Measurements from ENCODE around the gene SURF4. TPM values are rescaled to one million over a fixed set of nuclear protein-coding genes. Genes with fewer than 3 reads are reported as not detected.

SURF4 gene
- total RNA-seq, 1 experiment from 2014 or later: 171 TPM

DNA sequence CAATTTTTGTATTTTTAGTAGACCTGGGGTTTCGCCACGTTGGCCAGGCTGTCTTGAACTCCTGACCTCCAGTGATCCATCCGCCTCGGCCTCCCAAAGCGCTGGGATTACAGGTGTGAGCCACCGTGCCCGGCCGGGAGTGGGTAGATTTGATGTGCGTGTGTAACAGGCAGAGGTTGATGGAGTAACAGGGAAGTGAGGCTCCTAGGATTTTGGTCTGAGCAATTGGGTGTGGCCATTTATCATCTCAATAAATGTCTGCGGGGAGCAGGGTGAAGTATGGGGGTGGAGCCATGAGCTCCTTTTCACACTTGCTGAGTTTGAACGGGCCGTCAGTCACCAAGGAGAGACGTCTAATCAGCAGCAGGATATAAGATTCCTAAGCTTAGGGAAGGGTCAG, 43.1 kb upstream of the SURF4 start:
- Mint-ChIP-seq H3K36me3 (peaks cover 12% of the 10 kb centered on the region), H3K9me3 (no peaks in the 10 kb centered on the region), H3K4me1 (peaks cover 39% of the 10 kb centered on the region), H3K27me3 (ENCODE audit: low read depth) (no peaks in the 10 kb centered on the region), H3K27ac (peak overlapping the region; percentile 80), H3K4me3 (peak overlapping the region; percentile 96)
- DNase-seq (ENCODE audit: low spot score) (no peak), ATAC-seq (no peak)
- TF ChIP-seq ELF4 (CRISPR knock-in tag; IDR thresholded peaks at IDR 0.05; ENCODE audit: low read depth) (no peak), ZNF423 (CRISPR knock-in tag; IDR thresholded peaks at IDR 0.05) (no peak), E2F5 (CRISPR knock-in tag; IDR thresholded peaks at IDR 0.05) (no peak), SMAD4 (CRISPR knock-in tag; IDR thresholded peaks at IDR 0.05) (no peak)
- TF ChIP-seq, protein P1, sequence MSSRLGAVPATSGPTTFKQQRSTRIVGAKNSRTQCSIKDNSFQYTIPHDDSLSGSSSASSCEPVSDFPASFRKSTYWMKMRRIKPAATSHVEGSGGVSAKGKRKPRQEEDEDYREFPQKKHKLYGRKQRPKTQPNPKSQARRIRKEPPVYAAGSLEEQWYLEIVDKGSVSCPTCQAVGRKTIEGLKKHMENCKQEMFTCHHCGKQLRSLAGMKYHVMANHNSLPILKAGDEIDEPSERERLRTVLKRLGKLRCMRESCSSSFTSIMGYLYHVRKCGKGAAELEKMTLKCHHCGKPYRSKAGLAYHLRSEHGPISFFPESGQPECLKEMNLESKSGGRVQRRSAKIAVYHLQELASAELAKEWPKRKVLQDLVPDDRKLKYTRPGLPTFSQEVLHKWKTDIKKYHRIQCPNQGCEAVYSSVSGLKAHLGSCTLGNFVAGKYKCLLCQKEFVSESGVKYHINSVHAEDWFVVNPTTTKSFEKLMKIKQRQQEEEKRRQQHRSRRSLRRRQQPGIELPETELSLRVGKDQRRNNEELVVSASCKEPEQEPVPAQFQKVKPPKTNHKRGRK (CRISPR knock-in tag; IDR thresholded peaks at IDR 0.05; ENCODE audit: borderline replicate concordance): no peak
- CTCF ChIA-PET: interaction anchor here (0.6 kb wide), 1 partner anchor 37 kb away, joined by 3 read pairs; no protein-coding TSS in a partner anchor
- POLR2A ChIA-PET: interaction anchor here (0.8 to 1.3 kb wide), 2 partner anchors 11 to 16 kb away, joined by 3 read pairs; no protein-coding TSS in a partner anchor

GRCh38 chr9:133417541-133418461, 41.9 kb upstream of the SURF4 start, which contains the start of gene REXO4:
REXO4 (minus strand) TSS chr9:133418010; CDS start chr9:133417844, 166 bp downstream.
- Mint-ChIP-seq H3K4me3 (peak within 1 kb of the TSS; percentile 96), H3K4me1 (peaks cover 39% of the 10 kb centered on the region), H3K27ac (peak within 1 kb of the TSS; percentile 99), H3K27me3 (ENCODE audit: low read depth) (no peaks in the 10 kb centered on the region), H3K36me3 (peaks cover 22% of the 10 kb centered on the region), H3K9me3 (no peaks in the 10 kb centered on the region)
- DNase-seq (ENCODE audit: low spot score) (peak; percentile 92), ATAC-seq (peak; percentile 92)
- ChIA-PET POLR2A (interaction anchor here (0.6 to 1.3 kb wide), 4 partner anchors 11 to 69 kb away, joined by 3 read pairs; no protein-coding TSS in a partner anchor), CTCF (interaction anchor here (1.0 to 1.4 kb wide), 2 partner anchors 21 to 43 kb away, joined by 3 to 4 read pairs; partner anchors contain the start of gene CACFD1)
- TF ChIP-seq, protein P2, sequence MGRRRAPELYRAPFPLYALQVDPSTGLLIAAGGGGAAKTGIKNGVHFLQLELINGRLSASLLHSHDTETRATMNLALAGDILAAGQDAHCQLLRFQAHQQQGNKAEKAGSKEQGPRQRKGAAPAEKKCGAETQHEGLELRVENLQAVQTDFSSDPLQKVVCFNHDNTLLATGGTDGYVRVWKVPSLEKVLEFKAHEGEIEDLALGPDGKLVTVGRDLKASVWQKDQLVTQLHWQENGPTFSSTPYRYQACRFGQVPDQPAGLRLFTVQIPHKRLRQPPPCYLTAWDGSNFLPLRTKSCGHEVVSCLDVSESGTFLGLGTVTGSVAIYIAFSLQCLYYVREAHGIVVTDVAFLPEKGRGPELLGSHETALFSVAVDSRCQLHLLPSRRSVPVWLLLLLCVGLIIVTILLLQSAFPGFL (CRISPR knock-in tag; IDR thresholded peaks at IDR 0.05; ENCODE audit: borderline replicate concordance): no peak; the same call in 1 of the 2 replicates
- TF ChIP-seq CREM (CRISPR knock-in tag; IDR thresholded peaks at IDR 0.05) (peak; percentile 80), HMGA2 (CRISPR knock-in tag; IDR thresholded peaks at IDR 0.05) (peak; percentile 50), ZNF532 (CRISPR knock-in tag; IDR thresholded peaks at IDR 0.05; ENCODE audit: borderline replicate concordance) (no peak), AFF4 (CRISPR knock-in tag; IDR thresholded peaks at IDR 0.05; ENCODE audit: borderline replicate concordance) (no peak; the same call in 1 of the 2 replicates), ZNF416 (CRISPR knock-in tag; IDR thresholded peaks at IDR 0.05) (no peak), ATF2 (CRISPR knock-in tag; IDR thresholded peaks at IDR 0.05; ENCODE audit: borderline replicate concordance, low read depth) (no peak), SP1 (CRISPR knock-in tag; conservative IDR thresholded peaks at IDR 0.05) (peak; percentile 95)
- TF ChIP-seq, protein P3, sequence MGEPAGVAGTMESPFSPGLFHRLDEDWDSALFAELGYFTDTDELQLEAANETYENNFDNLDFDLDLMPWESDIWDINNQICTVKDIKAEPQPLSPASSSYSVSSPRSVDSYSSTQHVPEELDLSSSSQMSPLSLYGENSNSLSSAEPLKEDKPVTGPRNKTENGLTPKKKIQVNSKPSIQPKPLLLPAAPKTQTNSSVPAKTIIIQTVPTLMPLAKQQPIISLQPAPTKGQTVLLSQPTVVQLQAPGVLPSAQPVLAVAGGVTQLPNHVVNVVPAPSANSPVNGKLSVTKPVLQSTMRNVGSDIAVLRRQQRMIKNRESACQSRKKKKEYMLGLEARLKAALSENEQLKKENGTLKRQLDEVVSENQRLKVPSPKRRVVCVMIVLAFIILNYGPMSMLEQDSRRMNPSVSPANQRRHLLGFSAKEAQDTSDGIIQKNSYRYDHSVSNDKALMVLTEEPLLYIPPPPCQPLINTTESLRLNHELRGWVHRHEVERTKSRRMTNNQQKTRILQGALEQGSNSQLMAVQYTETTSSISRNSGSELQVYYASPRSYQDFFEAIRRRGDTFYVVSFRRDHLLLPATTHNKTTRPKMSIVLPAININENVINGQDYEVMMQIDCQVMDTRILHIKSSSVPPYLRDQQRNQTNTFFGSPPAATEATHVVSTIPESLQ (CRISPR knock-in tag; IDR thresholded peaks at IDR 0.05): no peak
